HS-27A (cell line): Measurements from ENCODE around the gene R3HCC1L.

Experiments used
- DNase-seq: peaks from one replicate; pipeline ENCODE4 v3.0.0-alpha.2; 2012; ENCODE audit warnings: low read depth, missing footprints

Gene R3HCC1L

DNA sequence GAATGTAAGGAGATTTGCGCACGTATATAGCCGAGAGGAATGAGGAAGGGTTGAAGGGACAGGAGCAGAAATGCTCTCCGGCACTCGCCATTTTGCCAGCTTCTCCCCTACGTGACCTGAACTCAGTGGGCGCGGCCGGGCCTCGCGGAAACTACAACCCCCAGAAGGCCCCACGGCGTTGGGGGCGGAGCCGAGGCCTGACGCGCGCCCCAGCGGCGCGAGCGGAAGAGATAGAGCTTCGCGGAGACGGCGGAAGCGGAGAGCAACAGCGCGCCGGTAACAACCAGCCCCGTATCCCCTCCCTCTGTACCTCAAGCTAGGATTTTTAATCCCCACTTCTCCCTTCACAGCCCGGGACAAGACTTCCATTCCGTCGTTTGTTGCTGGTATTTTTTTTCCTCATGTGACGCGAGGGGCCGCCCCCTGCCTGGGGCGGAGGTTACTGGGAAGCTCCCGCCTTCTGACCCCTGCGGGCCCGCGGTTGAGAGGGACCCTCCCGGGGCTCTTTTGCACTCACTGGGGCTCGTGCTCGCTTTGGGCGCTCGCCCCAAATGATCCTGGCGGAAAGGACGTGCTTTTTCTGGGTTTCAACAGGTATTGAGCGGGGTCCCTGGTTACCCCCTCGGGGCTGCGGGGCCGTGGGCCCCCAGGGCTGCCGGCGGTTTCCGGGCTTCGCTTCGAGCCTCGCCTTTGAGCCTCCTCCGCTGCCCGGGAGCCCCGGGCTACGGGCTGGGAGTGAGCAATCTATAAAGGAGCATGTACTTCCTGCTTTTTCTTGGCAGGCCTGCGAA, at the start of gene R3HCC1L:
Gene R3HCC1L (plus strand): TSS at position 227 of the 791 bp plus-strand sequence. CDS start 73,458 bp downstream, outside the sequence.
- DNase-seq: peak; percentile 53

DNA sequence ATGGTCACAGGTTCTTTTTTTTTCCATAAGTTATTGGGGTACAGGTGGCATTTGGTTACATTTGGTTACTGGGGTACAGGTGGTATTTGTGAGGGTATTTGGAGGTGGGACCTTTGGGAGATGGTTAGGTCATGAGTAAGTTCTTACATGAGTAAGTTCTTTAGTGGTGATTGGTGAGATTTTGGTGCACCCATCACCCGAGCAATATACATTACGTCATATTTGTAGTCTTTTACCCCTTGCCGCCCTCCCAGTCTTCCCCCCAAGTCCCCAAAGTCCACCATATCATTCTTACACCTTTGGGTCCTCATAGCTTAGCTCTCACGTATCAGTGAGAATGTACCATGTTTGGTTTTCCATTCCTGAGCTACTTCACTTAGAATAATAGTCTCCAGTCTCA, 49.2 kb upstream of the R3HCC1L start:
- DNase-seq: no peak

DNA sequence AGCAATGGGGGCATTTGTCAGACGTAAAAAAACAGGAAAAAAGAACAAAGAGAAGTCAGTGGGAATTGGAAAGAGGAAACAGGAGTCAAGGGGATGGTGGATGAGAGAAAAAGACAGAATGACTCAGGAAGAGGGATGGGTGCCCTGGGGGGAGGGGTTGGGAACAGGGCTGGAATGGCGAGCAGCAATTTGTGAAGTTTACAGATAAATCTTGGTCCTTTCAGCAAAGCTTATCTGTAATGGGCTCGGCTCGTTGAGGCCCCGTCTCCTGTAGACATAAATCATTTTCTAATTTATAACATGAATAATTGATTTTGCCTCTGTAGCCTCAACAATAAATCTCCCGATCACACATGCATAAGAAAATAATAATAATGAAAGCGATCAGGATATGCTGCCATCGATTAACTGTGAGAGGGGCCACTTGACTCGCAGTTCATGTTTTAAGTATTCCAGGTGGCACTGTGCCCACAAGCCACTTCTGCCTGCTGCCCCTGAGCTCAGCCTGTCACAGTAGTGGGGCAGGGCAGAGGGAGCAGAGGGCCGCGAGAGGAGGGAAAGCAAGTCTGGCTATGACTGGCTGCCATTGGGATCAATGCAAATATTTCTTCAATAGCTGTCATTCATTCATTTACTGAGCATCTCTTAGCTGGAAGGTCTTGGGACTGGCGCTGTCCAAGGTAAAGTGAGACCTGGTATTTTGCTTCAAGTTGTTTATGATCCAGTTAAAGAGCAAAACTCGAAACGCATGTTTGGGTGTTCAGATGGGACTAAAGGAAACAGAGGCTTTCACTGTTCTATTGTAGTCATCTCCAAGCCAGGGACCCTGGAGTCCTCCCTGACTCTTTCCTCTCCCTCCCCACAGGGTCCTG, 47.4 kb upstream of the R3HCC1L start:
- no peak for DNase-seq

DNA sequence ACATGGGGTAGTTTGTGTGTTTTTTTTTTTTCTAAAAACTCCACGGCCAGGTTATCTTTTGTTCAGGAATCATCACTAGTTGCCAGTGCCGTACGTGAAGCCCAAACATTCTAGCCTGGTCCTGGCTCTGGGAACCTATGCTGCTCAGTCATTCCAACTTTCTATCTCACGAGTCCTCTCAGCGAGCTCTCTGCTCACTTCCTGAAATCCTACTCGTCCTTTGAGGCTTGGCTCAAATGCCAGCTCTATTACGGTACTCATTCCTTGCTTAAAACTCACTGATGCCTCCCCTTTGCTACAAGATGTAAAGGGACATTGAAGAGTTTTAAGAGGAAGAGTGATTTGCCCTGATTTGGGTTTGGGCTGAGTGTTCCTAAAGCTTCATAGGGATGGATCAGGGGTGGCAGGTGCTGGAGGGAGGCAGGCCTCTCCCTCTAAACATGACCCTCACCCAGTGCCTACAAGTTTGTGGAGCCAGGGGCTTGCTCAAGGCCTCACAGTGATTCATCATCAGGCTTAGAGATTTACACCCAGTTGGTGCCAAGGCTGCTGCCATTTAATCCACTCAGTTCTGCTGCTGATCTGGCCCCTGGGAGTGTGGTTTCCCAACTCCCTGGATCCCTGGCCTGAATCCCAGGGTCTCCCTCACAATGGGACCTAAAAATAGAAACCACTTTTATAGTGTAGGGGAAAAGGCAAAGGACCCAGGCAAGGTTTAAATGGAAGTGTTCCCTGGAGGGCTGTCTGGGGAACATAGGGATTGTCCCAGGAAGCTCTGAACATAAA, 46.1 kb upstream of the R3HCC1L start:
- no peak for DNase-seq

DNA sequence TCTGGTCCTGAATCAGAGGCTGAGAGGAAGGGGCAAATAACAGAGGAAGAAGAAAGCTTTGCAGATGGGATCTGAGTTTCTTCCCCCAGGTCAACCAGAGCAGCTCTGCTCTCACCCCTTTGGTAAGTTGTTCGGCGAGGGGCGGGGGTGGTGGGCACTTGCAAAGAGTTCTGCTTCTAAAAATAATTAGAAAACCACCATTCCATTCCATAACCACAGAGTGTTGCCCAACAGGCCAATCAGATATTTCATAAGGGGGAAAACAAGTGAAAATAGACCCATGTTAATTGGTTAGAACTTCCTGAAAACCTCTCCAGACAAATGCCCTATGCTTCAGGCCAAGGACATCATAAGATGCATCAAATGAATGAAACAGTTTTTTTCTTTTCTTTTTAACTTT, 43.6 kb upstream of the R3HCC1L start:
- DNase-seq: no peak

DNA sequence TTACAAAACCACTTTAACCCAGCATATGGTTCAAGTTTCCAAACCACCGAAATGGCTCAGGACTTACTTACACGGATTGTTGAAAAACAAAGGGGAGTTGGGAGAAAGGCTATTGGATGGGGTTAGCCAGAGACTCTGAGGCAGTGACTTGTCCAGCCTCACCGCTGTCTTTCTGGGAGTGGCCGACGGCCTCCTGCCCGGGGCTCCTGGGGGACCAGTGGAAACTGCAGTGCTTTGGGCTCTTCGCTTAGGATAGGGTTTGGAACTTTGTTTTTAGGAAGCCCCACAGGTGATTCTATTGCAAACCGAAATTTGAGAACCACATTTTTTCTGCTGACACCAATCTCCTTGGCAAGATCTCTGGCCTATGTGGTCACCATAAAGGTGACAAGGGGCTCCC, 38.1 kb upstream of the R3HCC1L start:
- DNase-seq: no peak

DNA sequence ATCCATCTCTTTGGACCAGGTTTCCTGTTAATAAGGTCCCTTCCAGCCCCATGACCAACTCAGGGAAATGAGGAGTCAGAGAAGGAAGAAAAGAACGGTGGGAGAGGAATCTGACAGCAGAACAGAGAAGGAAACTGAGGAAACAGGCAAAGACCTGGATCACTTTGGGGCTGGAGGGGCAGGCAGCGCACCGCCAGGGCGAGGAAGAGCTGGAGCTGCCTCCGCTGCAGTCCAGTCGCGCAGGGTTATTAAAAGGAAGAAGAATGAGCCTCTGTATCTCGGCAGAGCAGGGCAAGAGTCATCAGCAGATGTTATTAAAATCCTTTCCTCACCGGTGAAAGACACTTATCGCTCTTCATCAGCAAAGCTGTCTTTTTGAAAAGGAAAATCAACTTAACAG, 37.7 kb upstream of the R3HCC1L start:
- DNase-seq: no peak

DNA sequence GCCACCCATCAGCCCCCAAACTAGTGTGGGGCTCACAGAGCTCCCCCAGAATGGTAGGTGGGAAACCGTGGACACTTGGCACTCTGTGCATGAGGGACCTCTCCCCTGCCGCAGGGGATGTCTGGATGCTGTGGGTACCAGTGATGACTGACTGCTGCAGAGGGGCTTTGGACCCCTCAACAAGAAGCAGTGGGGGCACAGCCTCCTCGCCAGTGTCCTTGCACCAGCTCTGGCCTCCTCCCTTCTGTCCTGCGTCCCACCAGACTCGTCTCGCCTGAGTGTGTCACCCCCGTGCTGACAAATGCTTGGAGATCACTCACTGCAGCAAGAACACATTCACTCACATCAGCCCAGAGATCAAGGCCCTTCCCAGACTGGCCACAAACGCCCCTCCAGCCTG, 37.3 kb upstream of the R3HCC1L start:
- no peak for DNase-seq

DNA sequence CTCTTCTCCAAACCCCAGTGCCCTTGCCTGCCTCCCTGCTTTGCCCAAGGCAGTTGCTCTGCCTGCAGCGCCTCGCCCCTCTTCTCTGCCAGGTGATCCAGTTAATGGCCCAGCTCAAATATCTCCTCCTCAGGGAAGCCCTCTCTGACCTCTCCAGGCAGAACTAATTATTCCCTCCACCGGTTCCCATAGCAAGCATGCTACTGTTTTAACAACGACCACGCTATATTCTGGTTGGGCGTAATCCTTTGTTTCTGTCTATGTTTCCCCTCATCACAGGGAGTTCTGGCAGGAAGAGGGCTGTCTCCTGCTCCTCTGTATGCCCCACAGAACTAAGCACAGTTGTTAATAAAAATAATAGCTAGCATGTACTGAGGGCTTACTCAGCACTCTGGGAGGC, 36.8 kb upstream of the R3HCC1L start:
- DNase-seq: no peak

DNA sequence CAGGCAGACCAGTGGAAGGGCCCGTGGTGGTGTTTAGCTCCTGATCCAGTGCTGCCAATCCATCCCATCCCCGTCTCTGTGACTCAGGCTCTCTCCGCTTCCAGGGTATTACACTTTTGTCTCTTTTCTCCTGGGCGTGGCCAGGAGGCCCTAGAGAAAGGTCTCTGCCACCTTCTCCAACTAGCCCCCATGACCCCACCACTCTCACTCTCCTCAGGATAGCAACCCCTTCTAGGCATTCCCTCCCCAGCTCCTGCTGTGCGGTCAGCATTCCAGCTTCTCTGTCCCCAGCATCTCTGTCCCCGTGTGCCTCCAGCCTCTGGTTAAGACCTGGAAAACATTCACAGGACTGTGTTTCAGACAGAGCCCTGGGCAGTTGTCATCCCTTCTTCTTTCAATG, 36.2 kb upstream of the R3HCC1L start:
- no peak for DNase-seq

DNA sequence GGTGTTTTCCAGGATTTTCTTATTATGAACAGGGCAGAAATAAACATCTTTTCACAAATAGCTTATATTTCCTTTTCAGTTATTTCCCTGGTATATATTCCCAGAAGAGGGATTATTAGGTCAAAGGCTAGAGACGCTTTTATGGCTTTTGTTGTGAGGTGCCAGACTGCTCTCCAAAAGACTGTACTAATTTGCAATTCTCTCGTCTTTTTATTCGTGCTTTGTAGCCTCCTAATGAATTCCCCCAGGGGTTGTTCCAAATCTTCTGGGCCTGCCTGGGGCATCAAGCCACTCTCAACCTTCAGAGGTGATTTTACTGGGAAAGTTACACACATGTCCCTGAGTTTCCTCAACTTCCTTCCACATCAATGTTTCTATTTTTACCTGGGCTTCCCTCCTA, 34.0 kb upstream of the R3HCC1L start:
- DNase-seq: no peak

DNA sequence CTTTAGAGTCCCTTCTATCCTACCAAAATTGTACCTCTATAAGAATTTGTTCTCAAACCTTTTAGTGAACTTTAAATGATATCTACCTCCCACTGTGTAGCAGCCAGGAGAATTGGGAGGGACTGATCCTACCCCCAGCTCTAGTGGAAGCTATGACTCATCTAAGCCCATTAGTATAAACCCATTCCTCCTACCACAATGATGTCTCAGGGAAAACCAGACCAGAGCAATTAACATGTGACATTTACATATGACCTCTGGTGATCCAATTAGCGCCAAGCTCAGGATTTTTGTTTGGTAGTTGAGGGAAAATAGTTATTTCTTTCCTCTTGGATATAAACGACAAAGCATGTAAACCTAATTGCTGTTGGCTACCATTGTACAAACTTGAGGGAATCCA, 33.1 kb upstream of the R3HCC1L start:
- DNase-seq: no peak

DNA sequence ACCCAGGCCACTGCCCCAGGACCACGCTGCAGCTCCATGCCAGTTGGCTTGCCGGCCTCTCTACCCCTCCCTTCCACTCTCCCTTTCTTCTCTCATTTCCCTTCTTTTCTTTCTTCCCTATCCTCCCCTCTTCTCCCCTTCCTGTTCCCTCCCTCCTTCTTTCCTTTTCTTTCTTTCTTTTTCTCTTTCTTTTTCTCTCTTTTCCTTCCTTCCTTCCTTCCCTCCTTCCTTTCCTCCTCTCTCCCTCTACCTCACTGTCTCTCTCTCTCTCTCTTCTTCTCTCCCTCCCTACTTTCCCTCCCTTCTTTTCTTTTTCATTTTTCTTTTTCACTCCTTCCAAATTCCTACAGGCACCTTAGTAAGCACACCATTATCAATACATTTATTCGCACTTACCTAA, 30.3 kb upstream of the R3HCC1L start:
- no peak for DNase-seq

DNA sequence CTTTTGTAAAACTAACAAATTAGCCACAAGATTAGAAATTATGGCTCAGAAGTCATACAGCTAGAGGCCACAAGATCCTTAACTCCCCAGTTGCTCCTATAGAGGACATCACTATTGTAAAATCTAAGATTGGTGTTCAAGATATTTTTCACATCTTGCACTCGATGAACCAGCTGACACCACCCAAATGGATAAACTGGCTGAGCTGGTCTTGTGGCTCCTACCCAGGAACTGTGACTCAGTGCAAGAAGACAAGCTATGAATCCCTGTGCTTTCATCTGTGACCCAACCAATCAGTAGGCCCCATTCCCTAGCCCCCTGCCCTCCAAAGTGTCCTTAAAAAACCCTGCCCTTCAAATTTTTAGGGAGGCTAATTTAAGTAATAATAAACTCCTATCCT, 27.9 kb upstream of the R3HCC1L start:
- no peak for DNase-seq

DNA sequence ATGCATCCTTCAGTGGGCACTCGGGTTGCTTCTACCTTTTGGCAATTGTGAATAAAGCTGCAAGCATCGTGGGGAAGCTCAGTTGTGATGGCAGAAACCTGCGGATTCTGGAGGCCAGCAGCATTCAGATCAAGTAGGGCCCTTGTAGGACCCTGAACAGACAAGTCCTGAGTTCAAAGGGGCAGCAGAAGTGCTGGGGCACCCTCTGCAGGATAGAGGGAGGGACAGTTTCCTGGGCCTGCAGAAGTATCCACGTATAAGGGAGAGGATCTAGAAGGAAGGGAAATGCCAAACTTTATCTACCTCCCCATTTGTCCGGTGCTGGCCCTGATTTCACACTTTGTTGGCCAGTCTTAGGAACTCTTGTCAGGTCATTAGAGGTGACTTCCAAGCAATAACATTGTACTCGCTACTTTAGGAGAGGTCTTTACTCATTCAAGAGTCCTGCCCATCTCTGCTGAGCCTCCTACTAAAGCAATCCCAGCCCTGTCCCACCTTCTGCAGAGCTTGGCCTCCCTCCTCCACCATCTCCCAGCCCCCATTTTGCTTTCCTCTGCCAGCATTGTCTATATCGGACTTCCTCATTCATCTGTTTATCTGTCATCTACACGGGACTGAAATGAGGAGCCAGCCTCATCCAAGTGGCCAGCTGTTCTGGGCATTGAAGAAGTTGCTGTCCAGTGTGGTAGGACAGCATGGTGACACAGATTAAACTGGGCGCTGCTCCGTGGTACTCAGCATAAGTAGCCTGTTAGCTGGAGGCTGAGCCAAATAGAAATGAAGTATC, 26.6 kb upstream of the R3HCC1L start:
- DNase-seq: no peak

DNA sequence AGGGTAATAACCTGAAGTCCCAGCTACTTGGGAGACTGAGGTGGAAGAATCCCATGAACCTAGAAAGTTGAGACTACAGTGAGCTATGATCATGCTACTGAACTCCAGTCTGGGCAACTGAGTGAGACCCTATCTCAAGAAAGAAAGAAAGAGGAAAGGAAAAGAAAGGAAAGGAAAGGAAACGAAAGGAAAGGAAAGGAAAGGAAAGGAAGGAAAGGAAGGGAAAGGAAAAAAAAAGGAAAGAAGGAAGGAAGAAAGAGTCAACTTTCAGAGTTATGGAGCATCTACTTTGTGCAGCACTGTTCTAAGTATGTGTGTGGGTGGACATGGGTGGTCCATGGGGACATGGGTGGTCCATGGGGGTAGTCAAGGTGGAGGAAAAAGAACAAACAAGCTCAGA, 24.1 kb upstream of the R3HCC1L start:
- DNase-seq: no peak

DNA sequence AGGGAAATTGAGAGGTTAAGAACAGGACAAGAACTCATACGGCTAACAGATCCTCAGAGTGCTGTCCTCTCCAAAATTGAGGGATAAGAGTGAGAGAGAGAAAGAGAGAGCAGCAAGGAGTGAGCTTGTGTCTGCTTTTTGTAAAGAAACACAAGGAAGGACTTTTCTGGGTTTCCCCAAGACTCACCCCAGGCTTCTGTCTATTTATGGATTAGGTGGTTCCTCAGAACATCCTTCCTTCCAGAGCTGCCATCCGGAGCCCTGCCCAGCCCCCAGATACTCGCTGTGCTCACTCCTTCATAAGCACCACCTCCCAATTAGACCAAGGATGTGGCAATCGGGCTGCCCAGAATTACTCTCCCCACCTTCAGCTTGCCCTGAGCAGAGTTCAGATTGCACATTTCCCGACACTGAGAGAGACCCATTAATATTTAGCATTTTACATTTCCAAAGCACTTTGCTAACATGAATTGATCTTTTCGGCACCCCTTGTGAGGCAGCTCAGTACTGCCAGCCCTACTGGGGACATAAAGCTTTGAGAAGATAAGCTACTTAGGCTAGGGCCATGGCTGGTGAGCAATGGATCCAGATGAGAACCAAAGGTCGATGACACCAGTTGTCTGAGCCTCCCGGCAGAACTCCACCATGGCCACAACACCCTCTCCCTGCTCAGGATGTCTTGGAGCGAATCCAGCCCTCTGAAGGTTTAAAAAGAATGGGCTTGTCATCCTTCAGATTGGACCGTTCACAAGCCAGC, 19.2 kb upstream of the R3HCC1L start:
- no peak for DNase-seq

DNA sequence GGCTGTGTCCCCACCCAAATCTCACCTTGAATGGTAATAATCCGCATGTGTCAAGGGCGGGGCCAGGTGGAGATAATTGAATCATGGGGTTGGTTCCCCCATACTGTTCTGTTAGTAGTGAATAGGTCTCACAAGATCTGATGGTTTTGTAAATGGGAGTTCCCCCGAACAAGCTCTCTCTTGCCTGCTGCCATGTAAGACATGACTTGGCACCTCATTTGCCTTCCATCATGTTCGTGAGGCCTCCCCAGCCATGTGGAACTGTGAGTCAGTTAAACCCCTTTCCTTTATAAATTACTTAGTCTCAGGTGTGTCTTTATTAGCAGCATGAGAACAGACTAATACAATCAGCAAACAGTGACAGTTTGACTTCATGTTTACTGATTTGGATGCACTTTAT, 14.6 kb upstream of the R3HCC1L start:
- DNase-seq: no peak

DNA sequence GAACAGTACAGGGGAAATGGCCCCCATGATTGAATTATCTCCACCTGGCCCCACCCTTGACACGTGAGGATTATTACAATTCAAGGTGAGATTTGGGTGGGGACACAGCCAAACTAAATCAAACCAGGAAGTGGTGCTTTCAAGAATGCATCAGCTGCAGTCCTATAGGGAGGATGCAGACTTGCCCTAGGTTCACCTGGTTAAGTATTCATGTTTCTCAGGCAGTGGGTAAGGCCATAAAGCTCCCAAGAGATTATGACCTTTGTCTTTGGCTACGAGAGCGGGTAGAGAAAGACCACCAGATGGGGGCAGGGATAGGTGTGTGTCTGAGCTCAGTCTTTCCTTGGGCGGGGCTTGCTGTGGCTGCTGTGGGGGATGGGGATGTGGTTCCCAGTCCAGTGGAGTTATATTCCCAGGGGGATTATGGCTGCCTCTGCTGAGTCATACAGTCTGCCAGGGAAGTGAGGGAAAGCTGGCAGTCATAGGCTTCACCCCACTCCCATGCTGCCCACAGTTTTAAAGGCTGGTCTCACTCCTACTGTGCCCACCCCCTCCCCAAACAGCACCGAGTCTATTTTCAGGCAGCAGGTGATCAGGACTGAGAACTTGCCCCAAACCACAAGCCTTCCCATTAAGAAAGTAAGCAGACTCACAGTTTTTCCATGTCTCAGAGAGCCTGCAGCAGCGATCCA, 8.4 kb upstream of the R3HCC1L start:
- no peak for DNase-seq

DNA sequence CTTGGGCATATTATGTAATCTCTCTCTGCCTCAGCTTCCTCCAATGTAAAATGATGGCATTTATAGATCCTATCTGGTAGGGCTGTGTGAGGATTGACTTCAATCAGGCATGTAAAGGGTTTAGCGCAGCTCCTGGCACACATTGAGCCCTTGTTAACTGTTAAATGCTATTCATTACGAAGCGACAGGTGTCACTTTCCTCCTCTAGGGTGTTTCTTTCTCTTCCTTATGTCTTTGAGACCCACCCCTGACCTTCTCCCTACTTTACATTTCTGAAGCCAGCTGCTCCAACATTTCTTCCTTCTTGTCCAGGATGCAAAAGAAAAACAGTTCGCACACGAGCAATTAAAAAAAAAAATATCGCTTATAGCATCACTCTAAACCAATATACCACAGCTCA, 5.7 kb upstream of the R3HCC1L start:
- DNase-seq: no peak
